Tibial artery (tissue), 4 donors: ENCODE data around the gene OVAAL.
A peak's percentile ranks its signal among the peaks of the same experiment; 100 is the strongest.

Source experiments
- DNase-seq, 2 donors: peaks; one replicate each; pipeline ENCODE4 v3.0.0-alpha.2; 2019
- H3K27ac ChIP-seq, 2 donors: fragments of 200-600 bp; sonication (generic) in 1 of 2; 1 replicate in 1 of 2; 2 replicates in 1 of 2; pipeline ENCODE4 v1.5.1; 2018 to 2019; ENCODE audit warnings: mild to moderate bottlenecking in 1 of 2
- H3K27me3 ChIP-seq, 2 donors: fragments of 200-600 bp; sonication (generic) in 1 of 2; one replicate each; pipeline versions ENCODE4 v1.5.1 to v1.6.0; 2016 to 2019
- H3K36me3 ChIP-seq, 3 donors: fragments of 200-600 bp; sonication (generic) in 2 of 3; one replicate each; pipeline ENCODE4 v1.5.1; 2016 to 2019; ENCODE audit warnings: mild to moderate bottlenecking in 2 of 3
- H3K4me1 ChIP-seq, 4 donors: fragments of 200-600 bp; sonication (generic) in 2 of 4; 1 replicate in 3 of 4; 2 replicates in 1 of 4; pipeline ENCODE4 v1.5.1; 2016 to 2019
- H3K4me3 ChIP-seq, 2 donors: fragments of 200-600 bp; sonication (generic) in 1 of 2; 1 replicate in 1 of 2; 2 replicates in 1 of 2; pipeline ENCODE4 v1.5.1; 2018 to 2019; ENCODE audit warnings: mild to moderate bottlenecking in 2 of 2
- H3K9me3 ChIP-seq, 3 donors: fragments of 200-600 bp; sonication (generic) in 1 of 3; one replicate each; pipeline ENCODE4 v1.5.1; 2016 to 2019
- intact Hi-C: fragments of 100-400 bp; cut with DNase I; formaldehyde crosslinking; loops from one replicate; pipeline ENCODE4 v1.15.0; 2023; ENCODE audit warnings: low total_unique reads
- TF ChIP-seq, protein P1 (sequence below), 2 experiments: fragments of 200-600 bp in 1 of 2; fragments of 450-650 bp in 1 of 2; IDR thresholded peaks; one replicate each; pipeline ENCODE4 v1.5.1; 2017 to 2019; ENCODE audit warnings: antibody characterized with exemption in 2 of 2, mild to moderate bottlenecking in 1 of 2, moderate library complexity in 1 of 2

OVAAL gene

DNA sequence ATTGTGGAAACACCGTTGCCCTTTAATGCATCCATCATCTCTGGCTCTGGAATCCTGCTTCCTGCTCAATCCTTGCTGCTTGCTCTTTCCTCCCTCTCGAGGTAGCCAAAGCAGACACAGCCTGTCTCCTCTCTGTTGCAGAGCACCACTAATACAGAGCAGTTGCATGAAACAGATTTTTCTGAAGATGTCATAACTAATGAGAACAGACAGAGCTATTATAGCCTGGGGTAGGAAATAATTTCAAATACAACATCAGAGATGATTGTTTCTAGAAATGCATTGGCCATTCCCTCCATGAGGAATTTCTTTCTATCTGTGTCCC is 33.1 kb upstream of the OVAAL start:
- Histone ChIP-seq H3K36me3 (no peaks in the 10 kb centered on the region), H3K27ac (peak overlapping the region in 1 of 2 donors; percentile 65), H3K9me3 (no peaks in the 10 kb centered on the region), H3K27me3 (no peaks in the 10 kb centered on the region), H3K4me3 (no peak overlapping the region), H3K4me1 (peaks cover 0 to 47% (median 13%) of the 10 kb centered on the region in 4 donors)
- TF ChIP-seq, protein P1, sequence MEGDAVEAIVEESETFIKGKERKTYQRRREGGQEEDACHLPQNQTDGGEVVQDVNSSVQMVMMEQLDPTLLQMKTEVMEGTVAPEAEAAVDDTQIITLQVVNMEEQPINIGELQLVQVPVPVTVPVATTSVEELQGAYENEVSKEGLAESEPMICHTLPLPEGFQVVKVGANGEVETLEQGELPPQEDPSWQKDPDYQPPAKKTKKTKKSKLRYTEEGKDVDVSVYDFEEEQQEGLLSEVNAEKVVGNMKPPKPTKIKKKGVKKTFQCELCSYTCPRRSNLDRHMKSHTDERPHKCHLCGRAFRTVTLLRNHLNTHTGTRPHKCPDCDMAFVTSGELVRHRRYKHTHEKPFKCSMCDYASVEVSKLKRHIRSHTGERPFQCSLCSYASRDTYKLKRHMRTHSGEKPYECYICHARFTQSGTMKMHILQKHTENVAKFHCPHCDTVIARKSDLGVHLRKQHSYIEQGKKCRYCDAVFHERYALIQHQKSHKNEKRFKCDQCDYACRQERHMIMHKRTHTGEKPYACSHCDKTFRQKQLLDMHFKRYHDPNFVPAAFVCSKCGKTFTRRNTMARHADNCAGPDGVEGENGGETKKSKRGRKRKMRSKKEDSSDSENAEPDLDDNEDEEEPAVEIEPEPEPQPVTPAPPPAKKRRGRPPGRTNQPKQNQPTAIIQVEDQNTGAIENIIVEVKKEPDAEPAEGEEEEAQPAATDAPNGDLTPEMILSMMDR (IDR thresholded peaks at IDR 0.05) = no peak
- DNase-seq = no peak
- intact Hi-C loops = loop anchor here (10.0 kb wide), 1 partner anchor 99 kb away; no protein-coding TSS in a partner anchor

DNA sequence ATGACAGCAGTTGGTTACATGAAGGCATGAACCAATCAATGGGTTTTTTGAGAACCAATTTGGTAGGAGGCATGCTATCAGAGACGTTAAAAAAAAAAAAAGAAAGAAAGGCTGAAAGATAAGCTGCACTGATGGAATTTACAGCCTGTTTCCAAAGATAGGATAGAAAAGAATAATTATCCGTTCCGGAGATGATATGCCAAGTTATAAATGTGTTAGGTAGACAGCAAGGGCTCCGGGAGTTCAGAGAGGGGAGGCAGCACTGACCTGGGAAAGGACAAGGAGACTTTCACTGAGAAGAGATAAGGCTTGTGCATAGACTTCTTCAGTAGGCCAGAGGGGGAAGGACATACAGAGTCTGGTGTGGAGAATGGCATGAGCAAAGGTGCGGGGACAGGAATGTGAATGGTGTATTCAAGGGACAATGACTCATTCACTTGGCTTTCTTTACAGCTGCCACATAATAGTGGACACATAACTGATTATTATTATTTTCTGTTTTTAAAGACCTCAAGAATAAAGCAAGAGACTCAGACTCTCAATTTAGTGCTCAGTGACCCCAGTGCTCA is 31.6 kb upstream of the OVAAL start:
- H3K27me3 ChIP-seq = no peaks in the 10 kb centered on the region
- H3K4me3 ChIP-seq = no peak overlapping the region
- TF ChIP-seq, protein P1 (IDR thresholded peaks at IDR 0.05) = no peak
- no peak for DNase-seq
- H3K4me1 ChIP-seq = peaks cover 0 to 50% (median 13%) of the 10 kb centered on the region in 4 donors
- no peaks in the 10 kb centered on the region for H3K9me3 ChIP-seq
- H3K27ac ChIP-seq = peak overlapping the region; percentile 65 to 66
- intact Hi-C loops = loop anchor here (10.0 kb wide), 1 partner anchor 98 kb away; no protein-coding TSS in a partner anchor
- no peaks in the 10 kb centered on the region for H3K36me3 ChIP-seq

DNA sequence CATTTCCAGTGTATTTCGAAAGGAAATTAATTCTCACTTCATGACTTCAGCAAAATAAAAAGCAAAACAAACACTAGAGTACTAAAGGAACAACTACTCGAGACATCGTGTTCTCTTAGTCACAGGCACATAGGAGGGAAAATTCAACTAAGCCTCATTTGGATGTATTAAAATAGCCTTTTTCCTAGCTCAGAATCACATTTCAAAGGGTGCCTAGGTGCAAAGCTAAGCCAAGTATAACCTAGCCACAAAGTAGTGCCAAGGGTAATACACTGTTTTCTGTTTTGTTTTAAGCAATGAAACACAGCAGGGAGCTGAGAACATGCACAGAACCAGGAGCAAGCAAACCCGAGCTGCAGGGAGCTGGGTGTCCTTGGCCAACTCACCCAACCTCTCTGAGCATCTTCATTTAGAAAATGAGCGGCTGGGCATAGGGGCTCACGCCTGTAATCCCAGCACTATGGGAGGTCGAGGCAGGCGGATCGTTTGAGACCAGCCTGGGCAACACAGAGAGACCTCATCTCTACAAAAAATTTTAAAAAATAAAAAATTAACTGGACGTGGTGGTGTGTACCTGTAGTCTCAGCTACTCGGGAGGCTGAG is 29.8 kb upstream of the OVAAL start:
- H3K4me1 ChIP-seq = peaks cover 0 to 50% (median 13%) of the 10 kb centered on the region in 4 donors
- TF ChIP-seq, protein P1 (IDR thresholded peaks at IDR 0.05) = no peak
- H3K9me3 ChIP-seq = no peaks in the 10 kb centered on the region
- H3K4me3 ChIP-seq = no peak overlapping the region
- intact Hi-C loops = loop anchor here (10.0 kb wide), 1 partner anchor 96 kb away; no protein-coding TSS in a partner anchor
- DNase-seq = no peak
- peak overlapping the region; percentile 65 to 66 for H3K27ac ChIP-seq
- H3K27me3 ChIP-seq = no peaks in the 10 kb centered on the region
- no peaks in the 10 kb centered on the region for H3K36me3 ChIP-seq

DNA sequence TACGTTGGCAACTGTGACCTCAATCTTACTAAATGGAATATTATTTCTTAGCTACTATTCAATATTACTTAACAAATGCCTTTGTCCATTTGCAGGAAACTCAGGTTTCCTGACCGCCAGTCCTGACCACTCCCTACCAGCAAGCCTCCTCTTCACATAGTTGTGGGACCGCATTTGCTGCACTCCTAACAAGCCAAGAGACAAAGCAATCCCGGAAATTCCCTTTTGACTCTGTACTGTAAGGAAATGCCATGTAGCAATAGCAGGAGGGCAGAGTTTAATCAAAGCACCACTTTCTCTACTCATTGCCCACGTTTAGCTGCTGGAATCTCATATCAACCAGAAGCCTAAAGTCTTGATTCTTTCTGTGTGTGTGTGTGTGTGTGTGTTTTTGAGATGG is 28.3 kb upstream of the OVAAL start:
- H3K36me3 ChIP-seq = no peaks in the 10 kb centered on the region
- intact Hi-C loops = loop anchor here (2.0 to 5.0 kb wide), 2 partner anchors 30 to 332 kb away; no protein-coding TSS in a partner anchor
- peak overlapping the region in 1 of 2 donors; percentile 65 for H3K27ac ChIP-seq
- peaks cover 0 to 44% (median 13%) of the 10 kb centered on the region in 4 donors for H3K4me1 ChIP-seq
- TF ChIP-seq, protein P1 (IDR thresholded peaks at IDR 0.05) = no peak
- H3K27me3 ChIP-seq = no peaks in the 10 kb centered on the region
- H3K4me3 ChIP-seq = no peak overlapping the region
- H3K9me3 ChIP-seq = no peaks in the 10 kb centered on the region
- no peak for DNase-seq

DNA sequence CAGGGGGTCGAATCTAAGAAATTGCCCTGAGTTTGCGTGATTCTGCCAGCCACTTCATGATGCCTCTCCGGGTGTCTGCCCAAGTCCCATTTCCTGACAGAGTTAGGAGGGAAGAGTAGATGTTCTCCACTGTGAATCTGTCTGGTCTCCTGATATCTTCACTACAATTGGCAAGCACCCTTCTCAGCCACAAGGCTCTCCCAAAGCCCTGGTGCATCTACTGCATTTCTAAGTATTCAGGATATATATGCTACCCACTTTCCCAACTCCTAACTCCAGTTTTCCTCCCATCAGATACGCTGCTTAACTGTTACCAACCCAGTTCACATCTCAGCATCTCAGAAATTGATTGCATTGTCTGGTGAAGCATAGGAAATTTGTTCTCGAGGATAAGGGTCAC is 25.9 kb upstream of the OVAAL start:
- DNase-seq = no peak
- Histone ChIP-seq H3K36me3 (no peaks in the 10 kb centered on the region), H3K4me3 (no peak overlapping the region), H3K4me1 (peaks cover 0 to 29% (median 10%) of the 10 kb centered on the region in 4 donors), H3K27ac (no peak overlapping the region), H3K9me3 (no peaks in the 10 kb centered on the region), H3K27me3 (no peaks in the 10 kb centered on the region)
- intact Hi-C loops = loop anchor here (5.0 kb wide), 1 partner anchor 329 kb away; no protein-coding TSS in a partner anchor
- TF ChIP-seq, protein P1 (IDR thresholded peaks at IDR 0.05) = no peak
